ENCODE results near the gene FAM222A.

Gene FAM222A

DNA sequence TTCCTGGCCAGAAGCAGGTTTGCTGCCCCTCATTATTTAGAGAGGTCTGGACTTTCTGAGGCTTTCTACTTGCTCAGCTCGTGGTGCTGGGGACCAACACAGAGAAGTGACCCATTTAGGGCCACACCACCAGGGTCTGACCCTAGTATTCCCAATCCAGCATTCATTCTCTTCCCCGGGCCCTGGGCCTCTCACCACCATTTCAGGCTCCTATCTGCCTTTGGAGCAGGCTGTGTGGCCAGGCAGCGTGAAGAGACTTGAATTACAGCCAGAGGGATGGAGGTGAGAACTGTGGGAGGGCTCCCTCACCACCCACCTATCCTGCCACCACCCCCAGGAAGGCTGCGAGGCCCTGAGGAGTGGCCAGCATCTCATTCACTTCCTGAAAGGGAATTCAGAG lies 24.6 kb downstream of the FAM222A start:
- no peak for DNase-seq (ENCODE audit: low spot score)

DNA sequence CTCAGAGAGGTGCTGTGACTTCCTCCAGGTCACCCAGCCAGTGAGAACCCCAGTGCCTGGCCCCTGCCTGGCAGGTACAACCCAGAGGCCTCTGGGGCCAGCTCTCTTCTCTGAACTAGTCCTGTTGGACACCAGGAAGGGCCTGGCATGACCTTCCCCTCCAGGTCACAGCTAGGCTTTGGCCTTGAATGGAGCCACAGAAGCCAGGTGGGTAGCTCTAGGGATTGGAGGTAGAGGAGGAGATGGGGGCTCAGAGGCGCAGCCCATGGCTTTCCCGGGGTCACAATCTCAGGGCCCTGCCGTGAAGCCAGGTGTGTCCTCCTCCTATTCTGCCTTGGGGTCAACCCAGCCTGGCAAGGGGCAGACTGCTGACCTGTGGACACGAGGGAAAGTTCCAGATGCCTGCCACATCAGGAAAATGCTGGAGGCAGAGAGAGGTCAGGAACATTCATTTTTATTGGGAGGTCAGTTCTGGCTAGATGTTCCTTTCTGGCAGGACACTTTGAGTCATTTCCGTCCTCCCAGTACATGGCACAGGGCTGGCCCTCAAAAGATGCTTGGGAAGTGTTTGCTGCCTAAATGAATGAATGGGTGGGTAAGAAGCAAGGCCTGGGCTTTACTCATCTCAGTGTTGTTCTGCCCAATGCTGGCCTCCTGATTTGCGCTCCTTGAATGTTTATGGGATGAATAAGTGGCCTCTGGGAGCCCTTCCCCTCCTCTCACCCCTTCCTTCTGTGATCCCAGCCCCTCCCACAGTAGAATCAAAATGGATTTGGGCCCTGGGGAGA lies 25.4 kb downstream of the FAM222A start:
- DNase-seq (ENCODE audit: low spot score), result no peak

DNA sequence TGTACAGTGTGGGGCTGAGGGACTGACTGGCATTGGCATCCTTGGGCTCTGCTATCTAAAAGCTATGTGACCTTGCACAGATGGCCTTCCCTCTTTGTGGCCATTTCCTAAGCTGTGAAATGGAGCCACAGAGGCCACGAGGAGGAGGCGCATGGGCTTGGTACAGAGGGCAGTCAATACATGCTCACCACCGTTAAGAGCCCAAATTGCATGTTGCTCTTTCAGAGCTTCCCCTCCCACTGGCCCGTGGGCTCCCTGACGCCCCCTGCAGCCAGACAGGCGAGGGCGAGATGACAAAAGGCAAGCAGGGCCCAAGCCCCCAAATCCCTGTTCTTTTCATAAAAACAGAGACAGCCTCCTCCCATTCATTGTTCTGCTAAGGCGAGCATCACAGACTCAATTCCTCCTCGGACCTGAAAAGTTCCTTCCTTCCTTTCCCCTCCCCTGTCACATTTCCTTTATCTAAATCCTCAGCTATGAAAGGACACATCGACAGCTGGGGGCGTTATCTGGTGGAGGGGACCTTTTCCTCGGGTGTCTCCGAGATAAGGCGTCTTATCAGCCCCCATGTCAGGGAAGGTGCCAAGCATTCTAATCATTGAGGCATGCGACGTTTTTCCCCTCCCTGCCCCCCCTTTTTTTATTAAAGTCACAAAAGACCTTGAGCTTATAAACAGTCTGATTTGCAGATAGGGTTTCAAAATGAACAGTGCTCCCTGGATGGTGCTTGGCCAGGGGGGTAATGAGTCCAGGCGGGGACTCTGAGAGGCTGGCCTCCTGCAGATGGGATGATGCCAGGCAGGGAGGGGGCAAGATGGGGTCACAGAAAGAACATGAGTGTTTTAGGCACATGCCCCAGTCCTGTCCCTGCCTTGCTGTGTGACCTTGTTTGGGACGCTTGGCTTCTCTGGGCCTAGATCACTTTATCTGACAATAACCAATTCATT lies 26.4 kb downstream of the FAM222A start:
- DNase-seq (ENCODE audit: low spot score), result no peak

DNA sequence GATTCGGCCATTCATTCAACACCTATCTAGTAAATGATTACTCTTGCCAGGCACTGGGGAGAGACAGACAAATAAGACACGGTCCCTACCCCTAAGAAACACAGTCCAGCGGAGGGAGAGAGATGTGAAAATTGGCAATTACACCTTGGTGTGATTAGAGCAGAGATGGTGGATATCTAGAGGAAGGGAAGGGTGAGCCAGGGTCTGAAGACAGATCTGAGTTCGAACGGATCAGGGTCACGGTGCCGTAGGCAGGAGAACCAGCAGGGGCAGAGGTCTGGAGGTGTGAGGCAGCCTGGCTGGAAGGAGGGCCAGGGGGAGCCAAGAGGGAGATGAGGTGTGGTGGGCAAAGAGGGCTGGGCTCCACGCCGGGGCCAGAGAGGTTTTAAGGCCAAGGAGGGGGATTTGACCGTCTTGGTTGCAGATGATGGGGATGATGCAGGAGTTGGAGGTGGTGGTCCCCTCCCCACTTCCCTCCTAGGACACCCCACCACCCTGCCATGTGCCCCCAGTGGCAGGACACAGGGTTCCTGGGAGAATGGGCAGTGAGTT lies 27.1 kb downstream of the FAM222A start:
- DNase-seq (ENCODE audit: low spot score), result no peak

DNA sequence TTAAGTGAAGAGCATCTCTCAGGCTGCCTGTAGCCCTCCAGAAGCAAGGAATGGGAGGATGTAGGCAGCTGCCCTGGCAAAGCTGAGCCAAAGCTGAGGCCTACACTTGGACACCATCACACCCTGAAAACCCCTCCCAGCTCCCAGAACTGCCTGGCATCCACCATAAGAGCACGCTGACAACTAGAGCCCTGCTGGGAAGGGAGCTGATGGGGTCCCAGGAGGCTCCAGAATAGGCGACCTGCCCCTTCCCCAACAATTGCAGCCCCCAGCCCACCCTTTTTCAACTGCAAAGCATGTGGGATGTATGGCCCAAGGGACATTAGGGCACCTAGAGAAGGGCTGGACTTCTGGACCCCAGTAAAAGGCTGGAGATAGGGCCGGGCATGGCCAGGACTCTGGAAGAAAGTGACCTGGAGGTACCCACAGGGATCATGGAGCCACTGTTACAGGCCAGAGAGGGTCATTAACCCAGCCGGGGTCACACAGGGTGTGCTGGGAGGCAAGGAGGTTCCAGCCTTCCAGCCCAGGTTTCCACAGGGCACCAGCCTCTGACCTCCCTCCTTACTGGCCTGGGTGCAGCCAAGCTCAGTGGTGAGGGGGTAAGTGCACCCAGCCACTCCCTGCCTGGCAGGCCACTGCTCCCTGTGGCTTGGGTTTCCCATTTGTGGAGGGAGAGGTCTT lies 27.8 kb downstream of the FAM222A start:
- DNase-seq (ENCODE audit: low spot score), result no peak

DNA sequence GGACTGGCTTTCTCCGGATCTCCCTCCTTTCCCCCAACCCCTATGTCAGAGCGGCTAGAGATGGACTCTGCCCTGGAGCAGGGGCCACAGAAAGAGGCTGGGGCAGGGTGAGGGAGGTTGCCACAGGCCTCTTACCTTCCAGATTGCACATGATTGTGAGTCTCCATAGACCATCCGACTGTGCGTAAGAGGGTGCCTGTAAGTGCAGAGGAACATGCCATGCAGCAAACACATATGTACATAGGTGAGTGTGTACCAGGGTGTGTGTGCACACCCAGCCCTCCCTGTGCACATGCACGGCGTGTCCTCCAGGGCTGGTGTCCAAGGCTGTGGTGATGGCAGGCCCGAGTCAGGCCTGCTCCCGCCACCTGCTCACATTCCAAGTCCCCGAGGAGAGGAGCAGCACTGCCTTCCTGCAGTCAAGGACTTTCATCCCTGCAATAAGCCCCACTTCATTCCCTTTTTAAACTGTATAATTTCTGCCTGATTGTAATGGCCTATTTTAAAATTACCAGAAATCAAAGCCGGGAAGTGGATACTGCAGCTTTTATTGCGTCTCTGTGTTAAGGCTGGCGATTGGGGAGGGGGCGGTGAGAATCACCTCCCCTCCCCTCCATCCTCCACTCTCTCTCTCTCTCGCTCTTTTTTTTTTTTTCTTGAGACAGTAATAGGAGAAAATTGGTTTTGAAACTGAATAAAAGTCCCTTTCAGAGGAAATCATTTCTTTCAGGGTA lies 28.5 kb downstream of the FAM222A start:
- DNase-seq (ENCODE audit: low spot score), result no peak

DNA sequence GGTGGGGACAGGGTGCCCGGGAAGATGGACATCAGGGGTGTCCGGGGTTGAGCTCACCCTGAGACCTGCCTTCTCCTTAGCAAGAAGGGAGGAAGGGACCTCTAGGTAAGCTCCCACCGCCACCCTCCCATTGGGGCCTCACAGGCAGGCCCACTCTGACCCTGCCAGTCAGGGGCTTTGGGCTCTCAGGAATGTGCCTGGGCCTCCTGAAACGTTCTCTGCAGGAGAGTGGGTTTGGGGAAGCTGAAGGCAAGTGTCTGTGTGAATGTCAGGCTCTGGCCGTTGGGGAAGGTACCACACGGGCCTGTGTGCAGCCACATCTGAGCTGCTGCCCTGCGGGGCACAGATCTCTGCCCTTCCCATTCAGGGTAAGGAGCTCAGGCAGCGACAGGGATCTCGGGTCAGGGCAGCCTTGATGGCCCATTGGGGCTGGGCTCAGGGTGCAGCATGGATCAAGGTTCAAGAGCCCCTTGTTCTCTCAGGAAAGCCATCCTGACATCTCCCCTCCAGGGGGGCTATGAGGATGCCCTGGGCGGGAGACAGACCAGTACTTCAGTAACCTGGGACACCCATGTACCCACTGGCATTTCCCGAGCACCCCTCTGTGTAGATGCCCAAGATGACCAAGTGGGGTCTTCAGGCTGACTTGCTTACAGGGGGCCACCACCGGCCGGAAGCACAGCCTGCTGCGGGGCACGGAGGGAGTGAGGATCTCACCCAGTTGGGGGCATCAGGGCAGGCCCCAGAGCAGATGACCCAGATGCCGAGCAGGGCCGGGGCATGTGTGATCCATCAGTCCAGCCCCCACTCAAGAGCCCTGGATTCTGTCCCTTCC lies 29.7 kb downstream of the FAM222A start:
- no peak for DNase-seq (ENCODE audit: low spot score)

DNA sequence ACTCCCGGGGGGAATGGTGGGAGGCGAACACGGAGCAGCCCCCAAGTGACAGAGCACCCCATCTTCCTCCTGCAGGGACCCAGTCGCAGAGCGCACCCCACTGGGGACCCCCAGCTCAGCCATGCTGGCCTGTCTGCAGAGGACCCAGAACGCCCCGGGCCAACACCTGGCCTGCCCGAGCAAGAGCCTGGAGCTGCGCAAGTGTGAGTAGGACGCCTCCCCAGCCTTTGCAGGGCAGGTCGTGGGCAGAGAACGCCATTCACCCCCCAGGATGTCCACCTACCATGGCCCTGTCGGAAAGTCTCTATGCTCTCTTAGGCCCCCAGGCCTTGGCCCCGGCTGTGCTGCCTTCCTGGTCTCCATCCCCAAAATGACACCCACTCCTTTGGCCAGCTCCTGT lies 30.4 kb downstream of the FAM222A start:
- DNase-seq (ENCODE audit: low spot score), result no peak

DNA sequence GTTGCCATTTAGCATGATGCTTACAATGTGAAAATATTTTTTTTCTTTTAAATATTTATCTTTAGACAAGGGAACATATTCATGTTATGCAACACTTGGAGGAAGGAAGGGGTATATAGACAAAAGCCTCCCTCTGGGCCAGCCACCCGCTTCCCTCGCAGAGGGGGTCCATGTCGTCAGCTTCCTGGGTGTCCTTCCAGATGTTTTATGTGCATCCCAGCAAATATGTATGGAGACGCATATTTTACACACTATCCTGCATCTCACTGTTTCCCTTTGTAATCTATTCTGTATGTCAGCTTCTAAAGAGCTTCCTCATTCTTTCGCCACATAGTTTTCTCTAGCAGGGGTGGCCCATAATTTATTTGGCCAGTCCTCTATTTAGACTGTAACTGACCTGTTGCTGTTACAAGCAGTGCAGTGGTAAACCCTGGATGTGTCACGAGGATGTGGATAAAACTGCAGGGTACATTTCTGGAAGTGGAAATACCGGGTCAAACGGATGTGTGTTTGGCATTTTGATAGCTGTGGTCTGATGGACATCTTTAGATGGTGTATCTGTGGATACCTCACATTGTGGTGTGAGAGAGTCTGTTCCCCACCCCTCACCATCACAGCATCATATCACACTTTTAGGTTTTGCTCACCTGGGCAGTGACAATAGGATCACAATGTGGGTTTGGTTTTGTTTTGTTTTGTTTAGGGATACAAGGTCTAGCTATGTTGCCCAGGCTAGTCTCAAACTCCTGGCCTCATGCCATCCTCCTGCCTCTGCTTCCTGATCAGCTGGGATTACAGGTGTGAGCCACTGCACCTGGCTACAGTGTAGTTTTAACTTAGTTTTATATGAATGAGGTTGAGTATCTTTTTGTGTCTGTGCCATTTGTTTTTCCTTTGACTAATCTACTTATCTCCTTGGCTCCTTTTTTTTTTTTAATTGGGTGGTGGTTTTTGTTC lies 31.6 kb downstream of the FAM222A start:
- DNase-seq (ENCODE audit: low spot score), result no peak

DNA sequence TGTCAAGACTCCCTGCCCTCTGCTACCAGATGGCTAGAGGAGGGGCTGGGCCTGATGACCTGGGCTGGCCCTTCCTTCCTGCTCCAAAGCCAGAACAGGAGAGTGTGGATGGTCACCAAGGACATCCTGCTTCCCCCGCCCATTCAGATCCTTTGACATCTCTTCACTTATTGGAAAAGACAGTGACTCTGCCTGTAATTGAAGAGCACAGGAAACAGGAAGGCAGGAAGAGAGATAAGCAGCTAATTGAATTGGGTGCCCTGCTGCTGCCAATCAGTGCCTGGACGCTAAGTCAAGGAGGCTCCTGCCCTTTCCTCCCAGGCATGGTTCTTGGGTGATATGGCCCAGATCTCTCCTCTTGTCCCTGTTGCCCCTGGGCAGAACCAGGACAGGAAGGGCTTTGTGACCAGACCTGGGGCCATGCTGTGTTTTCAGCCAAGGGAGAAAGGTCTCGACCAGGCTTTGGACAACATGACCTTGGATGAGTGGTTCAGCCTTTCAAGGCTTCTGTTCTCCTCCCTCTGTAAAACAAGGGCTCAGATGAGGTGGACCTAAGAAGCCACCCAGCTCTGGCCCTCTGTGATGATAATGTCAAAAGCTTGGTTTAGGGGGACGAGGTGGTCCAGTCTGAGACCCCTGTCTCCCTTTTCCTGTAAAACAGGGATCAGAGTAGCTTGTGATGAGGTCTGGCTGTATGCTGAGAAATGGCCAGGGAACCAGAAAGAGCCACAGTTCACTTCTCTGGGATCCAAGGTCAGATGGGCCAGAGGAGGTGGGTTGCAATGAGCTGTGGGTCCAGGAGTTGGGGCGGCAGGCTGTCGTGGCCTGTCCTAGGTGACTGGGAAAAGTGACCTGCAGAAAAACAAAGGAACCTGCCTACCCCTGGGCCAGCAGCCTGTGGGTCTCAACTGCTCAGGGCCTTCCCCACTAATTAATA lies 38.8 kb downstream of the FAM222A start:
- no peak for DNase-seq (ENCODE audit: low spot score)

DNA sequence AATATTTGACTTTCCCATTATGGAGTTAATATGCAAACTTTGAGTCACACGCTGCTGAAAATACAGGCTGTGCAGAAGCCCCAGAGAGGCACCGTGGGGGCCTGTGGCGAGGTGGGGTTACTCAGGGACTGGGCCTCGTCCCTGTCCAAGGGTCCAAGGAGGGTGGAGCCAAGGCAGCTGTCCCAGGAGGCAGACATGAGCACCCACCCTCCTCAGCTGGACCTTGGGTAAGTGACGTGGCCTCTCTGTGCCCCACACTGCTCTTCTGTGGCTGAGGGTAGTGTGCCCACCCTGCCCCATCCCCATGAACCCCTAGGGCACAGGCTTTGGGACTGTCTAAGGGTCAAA lies 39.4 kb downstream of the FAM222A start:
- no peak for DNase-seq (ENCODE audit: low spot score)

DNA sequence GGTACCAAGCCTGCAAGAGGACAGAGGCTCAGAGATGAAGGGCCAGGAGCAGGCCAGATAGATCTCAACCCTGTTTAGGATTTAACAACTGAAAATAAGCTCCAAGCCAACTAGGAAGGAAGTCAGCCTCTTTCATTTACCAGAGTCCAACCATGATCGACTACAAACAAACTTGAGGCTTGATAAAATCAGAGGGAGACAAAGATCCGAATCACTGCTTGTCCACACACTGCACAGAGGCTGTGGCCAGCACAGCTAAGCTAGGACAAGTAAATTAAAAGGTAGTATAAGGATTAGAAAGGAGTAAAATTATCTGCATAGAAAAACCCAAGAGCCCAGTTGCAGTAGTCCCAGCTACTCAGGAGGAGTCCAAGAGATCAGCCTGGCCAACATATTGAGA lies 40.3 kb downstream of the FAM222A start:
- DNase-seq (ENCODE audit: low spot score), result no peak

DNA sequence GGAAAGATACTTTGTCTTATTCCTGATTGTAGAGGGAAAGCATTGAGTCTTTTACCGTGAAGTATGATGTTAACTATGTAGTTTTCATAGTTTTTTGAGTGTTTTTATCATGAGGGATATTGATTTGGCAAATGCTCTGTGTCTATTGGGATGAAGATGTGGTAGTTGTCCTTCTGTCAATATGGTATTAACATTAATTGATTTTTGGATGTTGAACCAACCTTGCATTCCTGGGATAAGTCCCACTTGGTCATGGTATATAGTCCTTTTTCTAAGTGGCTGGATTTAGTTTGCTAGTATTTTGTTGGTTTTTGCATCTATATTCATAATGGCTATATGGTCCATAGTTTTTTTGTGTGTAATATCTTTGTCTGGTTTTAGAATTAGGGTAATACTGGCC lies 42.8 kb downstream of the FAM222A start:
- DNase-seq (ENCODE audit: low spot score), result no peak

DNA sequence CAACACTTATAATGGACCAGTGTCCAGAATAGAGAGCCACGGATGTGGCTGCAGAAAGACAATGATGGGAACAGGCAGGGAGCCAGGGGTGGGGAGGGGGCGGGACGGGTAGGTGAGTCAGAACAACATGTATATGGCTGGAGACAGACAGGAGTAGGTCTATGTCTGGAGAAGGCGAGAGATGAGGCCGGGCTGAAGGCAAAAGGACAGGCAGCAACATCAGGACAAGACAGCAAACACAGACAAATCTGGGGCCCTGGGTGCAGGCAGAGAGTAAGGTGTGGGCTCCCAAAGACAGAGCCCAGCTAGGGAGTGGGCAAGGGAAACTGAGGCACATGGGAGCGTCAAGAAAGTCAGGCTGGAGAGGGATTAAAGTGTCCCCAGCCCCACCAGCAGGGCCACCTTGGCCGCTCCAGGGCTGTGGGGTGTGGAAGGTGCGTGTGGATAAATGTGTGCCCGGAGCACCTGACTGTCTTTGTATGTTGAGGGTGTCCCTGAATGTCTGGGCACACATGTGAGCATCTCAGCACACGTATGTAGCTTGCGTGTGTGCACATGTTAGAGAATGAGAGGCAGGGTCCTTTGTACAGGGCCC lies 44.1 kb downstream of the FAM222A start:
- no peak for DNase-seq (ENCODE audit: low spot score)

DNA sequence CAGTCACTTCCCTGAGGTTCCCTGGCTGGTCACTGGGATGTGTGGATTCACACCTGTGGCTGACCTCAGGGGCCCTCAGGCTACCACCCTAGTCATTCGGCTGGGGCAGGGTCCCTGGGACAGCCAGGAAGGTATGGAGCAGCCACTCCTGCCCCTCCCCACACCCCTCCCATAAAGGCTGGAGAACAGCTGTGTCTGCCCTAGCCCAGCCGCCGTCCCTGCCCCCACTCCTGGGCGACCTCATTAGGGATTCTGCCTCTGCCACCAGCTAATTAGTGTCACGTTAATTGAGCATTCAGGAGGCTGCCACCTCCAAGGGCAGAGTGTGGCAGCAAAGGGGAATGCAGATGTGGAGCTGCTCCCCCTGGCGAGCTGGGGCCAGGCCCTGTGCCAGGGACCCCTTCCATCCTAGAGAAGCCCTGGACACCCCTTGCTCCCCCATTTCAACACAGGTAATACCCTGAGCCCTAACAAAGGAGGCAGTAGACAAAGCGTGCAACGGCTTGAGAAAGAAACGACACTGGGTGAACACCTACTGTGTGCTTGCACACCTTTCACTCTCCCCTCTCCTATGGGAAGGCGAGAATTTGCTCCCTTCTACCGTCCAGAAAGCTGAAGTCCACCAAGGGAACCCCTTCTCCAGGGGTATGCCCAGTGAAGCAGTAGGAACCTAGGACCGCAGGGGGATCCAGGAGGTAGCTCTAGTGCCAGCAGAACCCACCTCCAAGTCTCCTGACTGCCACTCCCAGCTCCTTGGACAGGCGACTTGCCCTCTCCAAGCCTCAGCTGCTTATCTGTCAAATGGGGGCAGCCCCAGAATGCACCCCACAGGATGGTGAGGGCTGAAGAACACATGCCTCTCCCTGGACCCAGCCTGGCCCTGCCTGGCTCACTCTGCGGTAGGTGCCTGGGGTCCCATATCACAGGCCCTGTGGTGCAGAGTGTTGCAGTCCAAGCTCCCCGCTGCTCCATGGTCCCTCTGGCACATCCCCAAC lies 45.1 kb downstream of the FAM222A start:
- no peak for DNase-seq (ENCODE audit: low spot score)

DNA sequence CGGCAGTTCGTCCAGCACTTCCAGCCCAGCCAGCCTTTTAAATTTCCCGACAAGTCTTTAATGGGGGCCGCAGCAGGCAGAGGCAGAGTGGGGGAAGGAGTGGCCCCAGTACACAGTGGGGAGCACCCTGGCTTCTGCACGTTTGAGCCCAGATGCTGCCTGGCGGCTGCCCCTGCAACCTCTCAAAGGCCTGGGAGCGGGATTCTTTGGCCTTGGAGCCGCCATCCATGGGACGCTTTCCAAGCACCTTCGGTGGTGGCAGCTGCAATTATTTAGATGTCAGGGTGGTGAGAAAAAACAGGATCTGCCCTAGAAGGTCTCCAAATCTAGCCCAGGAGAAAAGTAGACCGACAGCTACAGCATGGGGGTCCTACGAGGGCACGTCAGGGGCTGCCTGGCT lies 46.0 kb downstream of the FAM222A start:
- DNase-seq (ENCODE audit: low spot score), result no peak
